ENCODE results near the gene TUBGCP5.

Gene TUBGCP5

GRCh38 chr15:22951381-22952280 is 87.7 kb downstream of the TUBGCP5 start:
- DNase-seq, result peak in 1 of 3 experiments; percentile 9

- no peak for DNase-seq
Measured at GRCh38 chr15:22951031-22951380, 88.4 kb downstream of the TUBGCP5 start.

GRCh38 chr15:22950256-22950990 is 88.9 kb downstream of the TUBGCP5 start:
- no peak for DNase-seq

All from NCI-H1417 (cell line).